Bronchial epithelial cell (primary cell): ENCODE measurements around the gene GPR75. TPM values are rescaled to one million over a fixed set of nuclear protein-coding genes. Genes with fewer than 3 reads are reported as not detected.

ENCODE experiments used
- DNase-seq: peaks from one replicate; pipeline ENCODE4 v3.0.0-alpha.2; 2010; ENCODE audit warnings: low read depth
- FAIRE-seq: peaks from 2 replicates; lab custom pipeline; 2011; peaks lifted over from hg19 to GRCh38; lab: Jason Lieb, UNC
- H3K27me3 ChIP-seq: 2 replicates; pipeline ENCODE4 v1.5.1; 2011; ENCODE audit warnings: low read length; ENCODE audit not compliant: control insufficient read depth, insufficient read depth
- H3K36me3 ChIP-seq: 2 replicates; pipeline ENCODE4 v1.5.1; 2011; ENCODE audit warnings: low read length; ENCODE audit not compliant: control insufficient read depth, insufficient read depth
- H3K4me3 ChIP-seq: 2 replicates; pipeline ENCODE4 v1.5.1; 2011; ENCODE audit warnings: mild to moderate bottlenecking, low read depth, low read length, control low read depth
- CTCF ChIP-seq: IDR thresholded peaks from 2 replicates; pipeline ENCODE4 v1.5.1; 2011; ENCODE audit warnings: mild to moderate bottlenecking, moderate library complexity, low read length, control low read depth, inconsistent platforms; ENCODE audit not compliant: insufficient read depth, severe bottlenecking
- total RNA-seq: library from RNA; depleted of rRNA; stranded (reverse); fragments of >200 nt; gene quantifications from 2 replicates; pipeline ENCODE4 v1.2.1, GENCODE V29; 2014

The GPR75 gene
- total RNA-seq, 1 donor from 2014 or later, result 0.79 TPM

GRCh38 chr2:53821810-53822209 is 38.0 kb downstream of the GPR75 start:
- Histone ChIP-seq H3K36me3 (peaks cover 3% of the 10 kb centered on the region), H3K27me3 (no peaks in the 10 kb centered on the region), H3K4me3 (no peak overlapping the region)
- FAIRE-seq (no peak), DNase-seq (no peak)
- no peak for TF ChIP-seq CTCF

- DNase-seq, result no peak
- TF ChIP-seq CTCF, result no peak
- no peak overlapping the region for H3K4me3 ChIP-seq
- no peak for FAIRE-seq
- H3K27me3 ChIP-seq, result no peaks in the 10 kb centered on the region
- peaks cover 3% of the 10 kb centered on the region for H3K36me3 ChIP-seq
Observed at GRCh38 chr2:53820711-53821110, 39.1 kb downstream of the GPR75 start.

- peaks cover 3% of the 10 kb centered on the region for H3K36me3 ChIP-seq
- FAIRE-seq (no peak), DNase-seq (no peak)
- no peaks in the 10 kb centered on the region for H3K27me3 ChIP-seq
- no peak for TF ChIP-seq CTCF
- no peak overlapping the region for H3K4me3 ChIP-seq
Observed at GRCh38 chr2:53820048-53820447, 39.7 kb downstream of the GPR75 start.

- no peak for TF ChIP-seq CTCF
- FAIRE-seq (no peak), DNase-seq (no peak)
- no peaks in the 10 kb centered on the region for H3K27me3 ChIP-seq
- no peak overlapping the region for H3K4me3 ChIP-seq
- H3K36me3 ChIP-seq, result peaks cover 3% of the 10 kb centered on the region
Observed at GRCh38 chr2:53819634-53820033, 40.1 kb downstream of the GPR75 start.

GRCh38 chr2:53818854-53819435 is 40.8 kb downstream of the GPR75 start:
- FAIRE-seq (no peak), DNase-seq (no peak)
- peaks cover 3% of the 10 kb centered on the region for H3K36me3 ChIP-seq
- H3K4me3 ChIP-seq, result no peak overlapping the region
- no peaks in the 10 kb centered on the region for H3K27me3 ChIP-seq
- TF ChIP-seq CTCF, result no peak

- FAIRE-seq (no peak), DNase-seq (peak; percentile 64)
- peaks cover 1% of the 10 kb centered on the region for H3K36me3 ChIP-seq
- no peak overlapping the region for H3K4me3 ChIP-seq
- no peaks in the 10 kb centered on the region for H3K27me3 ChIP-seq
- TF ChIP-seq CTCF, result no peak
Observed at GRCh38 chr2:53813151-53813550, 46.6 kb downstream of the GPR75 start.
